HK-2 (cell line): Measurements from ENCODE around the gene LRMDA.
"Not testable (repeated sequence)": the region's sequence is repeated elsewhere in the genome, so short reads cannot be mapped to it uniquely, and the experiment has no call there.

Experiments
- DNase-seq: peaks from one replicate; pipeline ENCODE4 v3.0.0-alpha.2; 2018; ENCODE audit not compliant: unreplicated experiment

The LRMDA gene

DNA sequence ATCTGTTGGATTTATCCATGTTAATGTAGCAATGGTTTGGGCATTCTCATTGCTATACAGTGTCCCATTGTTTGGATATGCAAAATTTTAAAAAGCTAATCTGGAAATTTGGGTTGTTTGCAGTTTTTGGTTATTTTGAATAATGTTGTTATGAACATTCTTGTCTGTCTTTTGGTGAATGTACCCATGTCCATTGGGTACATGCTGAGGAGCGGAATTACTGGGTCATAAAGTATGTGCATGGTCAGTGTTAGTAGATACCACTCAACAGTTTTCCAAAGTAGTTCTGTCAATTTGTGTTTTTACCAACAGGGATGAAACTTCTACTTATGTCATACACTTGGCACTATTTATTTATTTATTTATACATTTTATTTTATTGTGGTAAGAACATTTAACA lies 153.9 kb downstream of the LRMDA start:
- no peak for DNase-seq

DNA sequence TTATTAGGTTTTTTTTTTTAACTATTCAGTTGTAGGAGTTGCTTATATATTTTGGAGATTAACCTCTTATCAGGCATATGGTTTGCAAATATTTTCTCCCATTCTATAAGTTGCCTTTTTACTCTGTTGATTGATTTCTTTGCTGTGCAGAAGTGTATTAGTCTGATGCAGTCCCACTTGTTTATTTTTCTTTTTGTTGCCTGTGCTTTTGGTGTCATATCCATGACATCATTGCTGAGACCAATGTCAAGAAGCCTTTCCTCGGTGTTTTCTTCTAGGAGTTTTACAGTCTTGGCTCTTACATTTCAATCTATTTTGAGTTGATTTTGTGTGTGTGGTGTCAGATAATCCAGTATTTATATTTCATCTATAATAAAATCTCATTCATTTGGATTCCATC lies 155.4 kb downstream of the LRMDA start:
- no peak for DNase-seq

DNA sequence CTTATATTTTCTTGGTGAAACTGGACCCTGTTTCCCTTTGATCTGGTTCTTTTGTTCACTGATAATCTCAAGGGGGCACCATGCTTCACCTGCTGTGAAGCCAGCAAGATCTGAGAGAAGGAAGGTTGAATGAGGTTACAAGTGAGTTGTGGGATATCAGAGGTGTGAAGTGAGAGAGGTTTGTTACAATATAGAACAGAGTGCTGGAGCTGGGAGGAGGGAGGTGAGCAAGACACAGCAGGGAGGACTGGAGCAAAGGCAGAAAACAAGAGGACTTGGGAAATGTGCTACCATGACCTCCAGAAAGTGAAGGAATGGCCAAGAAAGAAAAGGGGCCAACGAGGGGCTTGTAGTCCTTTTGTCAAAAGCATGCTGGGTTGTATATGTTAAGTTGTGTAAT lies 156.6 kb downstream of the LRMDA start:
- no peak for DNase-seq

DNA sequence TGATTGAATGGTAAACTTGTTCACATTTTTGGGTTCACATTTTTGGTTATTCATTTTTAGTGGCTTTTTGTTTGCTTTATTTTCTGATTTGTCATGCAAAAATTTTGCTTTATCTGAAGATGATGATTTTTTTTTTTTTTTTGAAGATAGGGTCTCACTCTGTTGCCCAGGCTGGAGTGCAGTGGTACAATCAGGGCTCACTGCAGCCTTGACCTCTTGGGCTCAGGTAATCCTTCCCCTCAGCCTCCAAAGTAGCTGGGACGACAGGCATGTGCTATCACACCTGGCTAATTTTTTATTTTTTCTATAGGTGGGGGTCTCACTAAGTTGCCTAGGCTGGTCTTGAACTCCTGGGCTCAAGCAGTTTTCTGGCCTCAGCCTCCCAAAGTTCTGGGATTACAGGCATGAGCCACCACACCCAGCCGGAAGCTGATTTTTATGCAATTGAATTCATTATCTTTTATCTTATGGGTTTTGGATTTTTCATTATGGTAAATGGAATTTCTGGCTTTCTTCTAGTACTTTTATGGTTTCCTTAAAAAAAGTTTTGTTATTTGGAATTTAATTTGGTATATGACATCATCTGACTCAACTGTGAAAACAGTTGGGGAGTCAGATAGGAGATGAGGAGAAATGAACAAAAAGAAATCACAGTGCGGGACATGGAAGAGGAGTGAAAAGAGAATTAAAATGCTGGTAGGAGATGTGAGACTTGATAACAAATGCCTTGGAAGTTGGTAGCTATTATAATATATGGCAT lies 158.7 kb downstream of the LRMDA start:
- DNase-seq: no peak

DNA sequence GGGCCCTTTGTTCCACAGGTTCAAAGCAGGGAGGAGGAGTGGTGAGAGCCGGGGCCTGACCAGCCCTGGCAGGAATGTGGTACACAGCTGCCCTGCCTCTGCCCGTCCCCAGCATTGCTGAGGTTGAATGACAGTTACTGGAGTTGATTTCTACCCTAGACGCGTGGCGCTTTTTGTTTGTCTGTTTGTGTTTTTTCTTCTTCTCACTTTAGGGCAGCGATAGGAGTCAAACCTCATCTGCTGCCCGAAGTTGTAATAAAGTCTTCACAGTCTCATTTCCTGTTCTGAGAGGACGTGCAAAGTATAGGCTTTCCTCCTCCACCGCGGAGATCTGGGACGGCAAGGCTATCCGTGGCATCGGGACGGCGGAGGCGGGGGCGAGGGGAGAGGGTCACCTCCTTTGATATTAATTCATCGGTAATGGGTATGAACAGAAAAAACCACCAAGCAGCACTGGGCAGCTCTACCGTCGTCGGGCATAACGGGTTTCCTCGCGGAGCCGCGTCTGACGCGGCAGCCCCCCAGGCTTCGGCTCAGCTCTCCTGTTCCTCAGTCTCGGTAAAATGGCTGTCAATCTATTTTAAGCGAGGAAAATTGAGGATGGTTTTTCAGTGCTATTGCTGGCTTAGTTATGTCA lies 160.8 kb downstream of the LRMDA start:
- DNase-seq: no peak

DNA sequence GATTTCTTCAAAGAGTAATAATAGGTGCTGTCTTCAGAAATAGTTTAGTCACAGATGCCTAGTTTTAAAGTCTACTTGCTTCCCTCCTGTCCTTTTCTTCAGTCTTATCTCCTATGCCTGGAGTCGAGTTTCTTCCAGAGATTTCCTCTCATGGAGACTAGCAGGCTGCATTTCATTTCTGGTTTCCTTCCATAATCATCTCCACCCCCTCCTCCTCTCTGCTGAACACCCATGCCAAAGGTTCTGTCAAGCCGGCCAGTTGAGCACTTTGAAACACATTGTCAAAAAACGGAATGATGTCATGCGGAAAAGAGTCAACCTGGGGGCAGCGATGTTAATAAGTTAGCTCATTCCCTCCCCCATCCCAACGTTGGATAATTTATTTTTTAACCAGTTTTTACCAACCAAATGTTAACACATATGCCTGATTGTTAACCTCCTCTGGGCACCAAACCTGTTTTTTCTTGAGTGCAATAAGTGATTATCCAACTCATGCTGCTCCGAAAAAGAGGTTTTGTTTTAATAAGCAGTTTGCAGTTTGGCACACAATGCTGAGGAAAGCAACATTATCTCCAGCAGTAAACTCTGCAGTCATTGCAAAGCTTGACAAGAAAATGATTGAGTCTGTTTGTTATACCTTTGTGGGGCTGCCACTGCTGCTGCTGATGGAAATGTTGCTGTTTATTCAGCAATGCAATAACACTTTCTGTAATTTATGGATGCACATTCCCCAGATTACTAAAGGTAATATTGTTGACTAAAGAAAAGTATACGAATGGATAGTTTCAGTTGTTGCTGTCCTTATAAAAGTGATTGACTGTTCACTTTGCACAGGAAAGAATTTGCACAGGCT lies 161.6 kb downstream of the LRMDA start:
- no peak for DNase-seq

DNA sequence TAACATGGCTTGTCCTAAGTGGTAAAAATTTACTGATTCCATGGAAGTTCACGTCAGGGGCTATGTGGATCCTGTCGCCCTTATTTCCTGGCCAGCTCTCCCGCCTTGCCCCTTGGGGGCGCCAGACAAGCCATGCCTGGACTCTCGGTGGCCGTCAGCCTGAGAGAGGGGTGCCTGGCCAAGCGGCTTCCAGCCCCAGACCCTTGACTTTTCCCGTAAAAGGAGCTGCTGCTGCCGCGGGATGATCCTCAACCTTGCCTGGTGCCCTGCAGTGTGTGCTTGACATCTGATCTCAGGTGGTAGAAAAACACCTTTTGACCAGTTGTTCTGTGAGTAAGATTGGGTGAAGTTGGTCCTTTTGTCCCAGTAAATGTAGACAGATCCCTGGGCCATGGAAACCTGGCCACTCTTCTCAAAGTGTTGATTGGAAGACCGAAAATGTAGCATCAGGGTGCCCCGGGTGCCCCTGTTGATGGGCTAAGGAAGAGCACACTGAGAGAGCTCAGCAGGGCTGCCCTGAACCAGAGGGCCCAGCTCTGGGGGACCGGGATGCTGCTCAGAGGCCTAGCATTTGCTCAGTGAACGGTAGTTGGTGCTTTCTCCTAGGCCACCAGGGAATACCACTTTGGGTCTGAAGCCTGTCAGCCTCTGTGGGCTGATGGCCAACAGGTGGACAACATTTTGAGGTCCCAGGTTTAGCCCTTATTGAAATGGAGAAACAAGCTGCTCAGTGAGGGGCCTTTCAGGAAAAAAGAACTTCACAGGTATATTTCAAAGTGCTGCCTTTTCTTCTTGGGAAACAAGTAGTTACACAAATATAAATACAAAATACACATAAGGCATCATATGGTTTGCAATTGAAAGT lies 162.5 kb downstream of the LRMDA start:
- no peak for DNase-seq

DNA sequence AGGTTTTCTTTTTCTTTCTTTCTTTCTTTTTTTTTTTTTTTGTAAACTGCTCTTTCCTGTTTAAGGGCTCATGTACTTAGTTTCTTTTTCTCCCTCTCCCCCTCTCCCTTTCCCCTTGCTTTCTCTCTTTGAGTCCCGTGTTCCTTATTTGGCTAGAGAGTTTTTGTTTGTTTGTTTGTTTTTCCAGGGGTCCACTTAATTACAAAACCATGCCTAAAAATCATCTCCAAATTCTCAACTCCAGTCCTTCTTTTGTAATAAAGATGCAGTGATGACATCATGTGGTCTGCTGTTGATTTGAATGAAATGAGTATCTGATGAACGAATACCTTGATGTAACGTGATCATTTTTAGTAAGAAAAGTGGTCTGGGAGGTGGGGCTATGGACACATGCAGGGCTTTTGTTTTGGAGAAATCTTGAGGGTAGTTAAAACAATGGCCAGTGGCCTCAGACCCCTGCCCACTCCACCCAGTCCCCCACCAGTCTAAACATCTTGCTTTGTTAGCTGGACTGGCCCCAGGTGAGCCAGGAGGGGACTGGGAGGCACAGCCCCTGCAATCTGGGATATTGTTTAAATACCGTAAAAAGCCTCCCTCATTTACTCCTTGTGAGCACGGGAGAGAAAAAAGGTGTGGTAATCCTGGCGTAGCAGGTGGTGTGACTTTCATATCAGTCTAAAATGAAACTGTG lies 165.7 kb downstream of the LRMDA start:
- DNase-seq: no peak

DNA sequence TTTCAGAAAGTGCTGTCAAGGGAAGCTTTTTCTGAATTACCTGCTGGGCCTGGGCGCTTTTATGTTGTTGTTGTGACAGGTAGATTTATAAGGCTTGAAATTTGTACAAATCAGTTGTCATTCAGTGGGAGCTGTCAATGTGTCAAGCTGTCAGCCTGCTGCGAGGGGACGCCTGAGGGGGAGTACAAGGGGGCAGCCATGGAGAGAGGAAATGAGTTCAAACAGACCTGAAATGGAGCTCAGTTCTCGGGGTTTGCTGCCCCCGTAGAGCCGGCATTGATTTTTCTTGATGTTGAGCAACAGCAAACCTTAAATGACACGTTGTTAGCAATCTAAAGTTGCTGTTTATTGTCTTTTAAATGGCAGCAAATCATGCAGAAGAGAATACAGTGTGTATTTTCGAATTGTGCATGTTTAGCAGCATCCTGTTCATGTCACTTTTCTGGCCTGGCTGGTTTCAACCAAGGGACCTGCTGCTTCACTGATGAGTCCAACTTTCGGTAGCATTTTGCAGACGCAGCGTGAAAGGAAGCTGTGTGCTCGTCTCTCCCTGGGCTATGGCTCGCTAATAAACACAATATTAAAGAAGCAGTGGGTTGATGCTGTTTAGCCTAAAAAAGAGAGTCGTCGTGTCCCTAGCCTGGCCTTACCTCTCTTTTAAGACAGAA lies 166.5 kb downstream of the LRMDA start:
- DNase-seq: no peak

DNA sequence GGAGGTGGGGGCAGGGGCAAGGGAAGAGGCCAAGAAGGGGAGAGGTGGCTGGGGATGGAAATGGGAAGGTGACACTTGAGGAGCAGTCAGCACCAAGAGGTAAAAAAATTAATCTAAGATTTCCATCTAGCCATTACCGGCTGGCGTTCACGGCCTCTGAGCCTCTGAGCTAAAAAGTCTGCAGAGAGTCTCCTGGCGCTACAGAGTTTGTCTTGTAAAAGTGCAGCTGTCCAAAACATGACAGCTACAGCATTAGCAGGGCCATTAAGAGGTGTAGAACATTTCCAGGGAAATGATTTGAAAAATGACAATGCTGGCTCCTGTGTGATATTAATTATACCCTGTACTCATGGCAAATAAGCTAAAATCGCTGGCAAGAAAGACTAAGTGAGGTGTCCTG lies 167.6 kb downstream of the LRMDA start:
- DNase-seq: no peak

DNA sequence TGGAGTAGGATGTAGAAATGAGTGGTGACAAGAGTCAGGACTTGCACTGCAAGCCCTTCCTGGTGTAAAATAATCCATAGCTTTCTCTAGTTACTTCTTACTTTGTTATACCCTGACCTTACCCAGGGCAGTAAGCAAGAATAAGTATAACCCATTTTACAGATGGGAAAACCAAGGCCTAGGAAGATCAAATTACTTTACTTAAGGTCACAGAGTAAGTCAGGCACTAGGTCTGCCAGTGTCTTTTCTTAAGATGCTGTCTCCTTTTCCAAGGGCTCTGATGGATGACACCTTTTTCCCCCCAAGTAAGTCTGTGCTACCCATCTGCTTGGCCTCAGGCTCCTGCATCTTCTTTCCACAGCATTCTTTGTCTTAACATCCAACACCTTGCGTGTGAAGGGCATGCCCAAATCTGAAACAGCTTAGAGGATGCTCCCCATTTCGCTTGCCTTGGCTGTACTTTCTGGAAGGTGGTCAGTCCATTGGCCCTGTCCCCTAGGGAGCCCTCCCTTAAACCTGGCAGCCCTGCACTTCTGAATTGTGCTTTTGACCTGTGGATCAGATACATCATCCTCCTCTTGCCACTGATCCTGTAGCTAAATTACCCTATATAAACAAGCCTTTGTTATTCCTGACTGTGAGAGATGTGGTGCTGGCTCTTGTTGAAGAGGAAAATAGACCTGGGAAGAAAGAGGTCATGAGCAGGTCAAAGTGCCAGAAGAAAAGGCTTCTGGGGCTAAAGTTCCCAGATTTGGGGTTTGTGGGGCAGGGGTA lies 168.6 kb downstream of the LRMDA start:
- no peak for DNase-seq

DNA sequence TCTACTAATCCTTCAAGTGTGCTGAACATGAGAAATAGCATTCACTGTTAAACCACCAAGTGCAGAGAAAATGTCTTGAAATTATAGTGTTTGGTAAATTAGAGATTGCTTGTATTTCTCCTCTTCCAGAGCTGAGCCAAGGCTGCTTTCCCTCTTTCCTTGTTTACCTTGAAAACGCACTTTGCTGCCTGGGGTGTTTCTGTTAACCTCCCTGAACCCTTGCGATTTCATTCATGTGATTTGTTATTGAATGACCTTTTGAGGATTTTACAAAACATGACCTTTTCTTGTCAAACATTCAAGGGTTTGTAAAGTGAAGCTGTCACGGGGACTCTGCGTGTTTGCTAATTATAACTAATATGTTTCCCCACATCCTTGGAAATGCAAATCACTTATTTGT lies 169.4 kb downstream of the LRMDA start:
- no peak for DNase-seq

DNA sequence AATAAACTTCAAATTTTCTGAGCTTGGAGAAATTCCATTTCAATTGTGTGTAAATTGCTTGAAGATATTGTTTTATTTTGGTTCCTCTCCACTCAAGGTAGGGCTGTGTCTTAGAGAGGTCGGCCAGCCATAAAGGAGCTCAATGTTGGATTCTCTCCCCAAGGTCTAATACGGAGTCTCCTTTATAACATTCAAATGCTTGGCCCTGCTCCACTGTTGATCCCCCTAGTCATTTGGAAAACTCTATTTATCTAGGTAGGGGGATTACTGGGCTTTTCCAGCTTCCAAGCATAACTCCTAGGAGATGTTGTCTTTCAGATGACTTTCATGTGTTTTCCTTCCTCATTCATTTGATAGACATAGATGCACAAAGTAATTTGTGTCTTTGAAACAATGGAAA lies 170.9 kb downstream of the LRMDA start:
- no peak for DNase-seq

DNA sequence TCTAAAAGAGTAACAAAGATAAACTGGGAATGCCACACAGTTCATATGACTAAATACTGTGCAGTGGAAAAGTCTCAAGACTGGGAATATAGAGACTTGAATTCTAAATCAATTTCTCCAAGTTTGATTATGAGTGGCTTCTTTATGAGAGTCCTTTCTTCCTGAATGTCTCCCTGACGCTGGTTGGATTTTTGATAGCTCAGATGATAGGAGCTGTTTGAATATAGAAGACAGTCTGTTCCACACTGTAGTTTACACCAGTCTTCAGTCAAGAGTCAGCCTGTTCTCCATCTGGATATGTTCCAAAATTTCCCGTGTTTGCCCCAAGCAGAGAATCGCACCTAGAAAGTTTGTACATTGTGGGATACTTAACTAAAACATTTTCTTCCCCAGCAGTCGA lies 173.7 kb downstream of the LRMDA start:
- no peak for DNase-seq

DNA sequence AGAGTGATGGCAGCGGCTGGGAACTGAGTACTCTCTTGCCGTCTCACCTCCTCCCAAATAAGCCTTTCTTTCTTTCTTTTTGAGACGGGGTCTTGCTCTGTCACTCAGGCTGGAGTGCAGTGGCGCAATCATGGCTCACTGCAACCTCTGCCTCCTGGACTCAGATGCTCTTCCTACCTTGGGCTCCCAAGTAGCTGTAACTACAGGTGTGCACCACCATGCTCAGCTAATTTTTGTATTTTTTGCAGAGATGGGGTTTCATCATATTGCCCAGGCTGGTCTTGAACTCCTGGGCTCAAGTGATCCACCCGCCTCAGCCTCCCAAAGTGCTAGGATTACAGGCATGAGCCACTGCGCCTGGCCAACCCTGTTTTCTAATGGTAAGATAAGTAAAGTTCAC lies 174.4 kb downstream of the LRMDA start:
- DNase-seq: not testable (repeated sequence)

DNA sequence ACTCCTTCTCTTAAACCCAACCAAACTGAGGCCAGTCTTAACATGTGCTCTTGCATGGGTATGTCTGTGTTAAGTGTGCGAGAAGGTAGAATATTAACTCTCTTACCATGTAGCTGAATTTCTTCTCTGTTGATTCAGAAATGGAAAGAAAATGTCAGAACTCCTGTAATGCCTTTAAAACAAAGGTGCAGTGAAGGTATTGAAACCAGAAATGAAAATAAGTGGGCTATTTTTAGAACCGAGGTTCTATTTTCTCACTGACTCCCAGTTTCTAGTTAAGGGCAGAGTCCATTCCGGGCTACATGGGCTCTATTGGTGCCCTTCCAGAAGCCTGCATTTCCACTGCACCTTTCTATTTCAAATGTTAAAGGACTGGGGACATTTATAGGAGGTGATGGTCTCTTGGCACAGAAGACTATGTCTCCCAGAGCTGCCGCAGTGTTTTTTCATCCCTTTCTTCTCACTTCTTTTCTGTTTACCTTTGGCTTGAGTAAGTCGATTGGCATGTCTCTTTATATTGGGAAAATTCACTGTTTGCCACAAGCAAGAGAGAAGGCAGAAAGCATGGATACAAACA lies 174.9 kb downstream of the LRMDA start:
- DNase-seq: no peak

DNA sequence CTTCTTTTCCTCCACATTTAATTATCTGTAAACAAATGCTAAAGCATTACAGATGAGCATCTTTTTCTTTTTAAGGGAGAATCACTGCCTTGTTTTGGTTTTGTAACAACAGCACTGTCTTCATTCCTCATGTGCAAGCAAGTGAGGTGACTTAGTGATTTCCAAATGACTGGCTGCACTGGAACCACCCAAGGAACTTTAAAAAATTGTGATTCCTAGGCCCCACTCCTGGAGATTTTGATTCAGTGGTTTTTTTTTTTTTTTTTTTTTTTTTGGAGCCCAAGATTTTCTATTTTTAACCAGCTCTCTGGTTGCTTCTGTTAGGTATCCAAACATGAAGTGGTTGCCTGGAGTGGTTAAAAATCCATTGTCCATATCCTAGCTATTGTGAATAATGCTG lies 176.2 kb downstream of the LRMDA start:
- DNase-seq: no peak

DNA sequence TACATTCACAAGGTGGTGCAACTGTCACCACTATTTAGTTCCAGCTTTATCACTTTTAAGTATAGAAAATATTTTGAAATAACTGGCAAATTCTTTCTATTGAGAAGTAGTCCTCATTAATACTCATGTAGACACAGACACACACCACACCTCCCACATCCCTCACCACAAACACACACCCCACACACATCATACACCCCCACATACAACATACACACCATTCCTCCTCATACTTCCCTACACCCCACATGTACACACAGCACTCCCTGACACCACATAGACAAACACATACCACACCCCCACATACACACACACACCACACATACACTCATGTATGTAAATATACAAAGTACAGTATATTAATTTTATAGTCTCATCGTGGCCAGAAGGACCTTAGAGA lies 178.8 kb downstream of the LRMDA start:
- no peak for DNase-seq

DNA sequence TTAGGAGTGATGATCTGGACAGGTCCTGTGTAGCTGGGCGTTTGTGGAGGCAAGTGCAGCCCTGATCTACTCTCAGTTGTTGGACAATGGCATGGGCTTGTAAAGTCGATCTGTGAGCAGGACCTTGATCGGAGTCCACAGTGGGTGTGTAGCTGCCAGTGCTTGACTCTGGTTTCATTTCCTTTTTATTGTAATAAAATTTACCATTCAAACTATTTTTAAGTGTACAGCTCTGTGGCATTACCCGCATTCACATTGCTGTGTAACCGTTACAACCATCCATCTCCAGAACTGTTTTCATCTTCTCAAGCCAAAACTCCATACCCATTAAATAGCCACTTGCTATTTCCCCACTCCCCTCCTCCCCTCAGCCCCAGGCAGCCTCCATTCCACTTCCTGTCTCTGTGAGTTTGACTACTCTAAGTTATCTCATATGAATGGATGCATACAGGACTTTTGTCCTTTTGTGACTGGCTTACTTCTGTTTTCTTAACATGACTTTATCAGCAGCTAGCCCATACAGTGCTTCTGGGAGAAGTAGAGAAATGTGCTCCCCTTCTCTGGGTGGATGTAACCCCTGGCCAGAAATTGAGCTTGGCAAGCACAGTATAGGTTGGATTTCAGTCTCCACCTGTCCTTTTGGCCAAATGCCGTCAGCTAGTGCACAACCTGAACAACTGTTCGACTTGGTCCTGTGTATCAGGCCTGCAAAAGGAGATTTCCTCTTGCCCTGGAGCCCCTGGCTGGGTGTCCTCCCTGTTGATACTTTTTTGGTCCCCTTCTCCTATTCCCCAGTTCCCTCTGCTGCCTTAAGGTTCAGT lies 180.0 kb downstream of the LRMDA start:
- no peak for DNase-seq
